Measurements from ENCODE around the gene TIRAP.

Gene TIRAP

GRCh38 chr11:126328444-126328843, 45.6 kb downstream of the TIRAP start:
- Histone ChIP-seq H3K36me3 (ENCODE audit: control insufficient read depth, low read depth, low read length) (no peaks in the 10 kb centered on the region), H3K4me1 (ENCODE audit: control insufficient read depth, low read depth, low read length) (no peaks in the 10 kb centered on the region), H3K9ac (ENCODE audit: low read length) (no peak overlapping the region), H3K9me3 (ENCODE audit: control insufficient read depth, low read depth, low read length) (no peaks in the 10 kb centered on the region), H3K27me3 (ENCODE audit: control insufficient read depth, insufficient read depth, low read length) (no peaks in the 10 kb centered on the region), H3K4me3 (ENCODE audit: low read length) (no peak overlapping the region), H3K27ac (ENCODE audit: low read length) (no peak overlapping the region)

GRCh38 chr11:126328938-126329643, 46.2 kb downstream of the TIRAP start:
- no peaks in the 10 kb centered on the region for H3K4me1 ChIP-seq (ENCODE audit: control insufficient read depth, low read depth, low read length)
- no peak overlapping the region for H3K9ac ChIP-seq (ENCODE audit: low read length)

DNA sequence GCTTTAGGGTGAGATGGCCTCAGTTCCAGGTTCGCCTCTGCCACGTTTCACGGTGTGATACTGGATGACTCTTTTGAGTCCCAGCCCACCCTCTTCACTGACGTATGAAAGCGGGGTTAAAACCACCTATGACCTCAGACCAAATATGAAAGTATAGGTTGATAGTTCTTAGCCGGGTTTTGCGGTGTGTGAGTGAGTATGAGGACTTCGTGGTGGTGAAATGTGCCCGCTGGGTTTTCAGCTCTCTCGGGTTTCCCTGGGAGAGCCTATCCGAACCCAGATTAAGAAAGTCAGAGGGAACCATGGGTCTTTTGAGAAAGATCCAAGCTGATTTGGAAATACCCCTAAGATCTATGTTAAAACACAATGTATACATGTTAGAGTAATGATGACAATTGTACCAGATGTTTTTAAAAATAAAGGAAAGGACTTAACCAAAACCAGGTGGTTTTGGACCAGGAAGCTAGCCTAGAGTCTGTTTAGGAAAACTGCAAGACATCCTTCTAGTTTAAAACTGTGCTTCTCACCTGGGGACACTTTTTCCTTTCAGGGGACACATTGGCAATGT, 46.8 kb downstream of the TIRAP start:
- Histone ChIP-seq H3K4me1 (ENCODE audit: control insufficient read depth, low read depth, low read length) (no peaks in the 10 kb centered on the region), H3K27ac (ENCODE audit: low read length) (no peak overlapping the region), H3K4me3 (ENCODE audit: low read length) (no peak overlapping the region), H3K9me3 (ENCODE audit: control insufficient read depth, low read depth, low read length) (no peaks in the 10 kb centered on the region), H3K36me3 (ENCODE audit: control insufficient read depth, low read depth, low read length) (no peaks in the 10 kb centered on the region), H3K9ac (ENCODE audit: low read length) (no peak overlapping the region), H3K27me3 (ENCODE audit: control insufficient read depth, insufficient read depth, low read length) (no peaks in the 10 kb centered on the region)

More at GRCh38 chr11:126328938-126329643, 46.2 kb downstream of the TIRAP start:
- H3K9me3 ChIP-seq (ENCODE audit: control insufficient read depth, low read depth, low read length), result no peaks in the 10 kb centered on the region
- H3K4me3 ChIP-seq (ENCODE audit: low read length), result no peak overlapping the region
- H3K27ac ChIP-seq (ENCODE audit: low read length), result no peak overlapping the region
- no peaks in the 10 kb centered on the region for H3K36me3 ChIP-seq (ENCODE audit: control insufficient read depth, low read depth, low read length)
- no peaks in the 10 kb centered on the region for H3K27me3 ChIP-seq (ENCODE audit: control insufficient read depth, insufficient read depth, low read length)

GRCh38 chr11:126331286-126331685, 48.4 kb downstream of the TIRAP start:
- Histone ChIP-seq H3K27ac (ENCODE audit: low read length) (no peak overlapping the region), H3K27me3 (ENCODE audit: control insufficient read depth, insufficient read depth, low read length) (no peaks in the 10 kb centered on the region), H3K4me3 (ENCODE audit: low read length) (no peak overlapping the region), H3K9me3 (ENCODE audit: control insufficient read depth, low read depth, low read length) (no peaks in the 10 kb centered on the region), H3K9ac (ENCODE audit: low read length) (no peak overlapping the region), H3K36me3 (ENCODE audit: control insufficient read depth, low read depth, low read length) (no peaks in the 10 kb centered on the region), H3K4me1 (ENCODE audit: control insufficient read depth, low read depth, low read length) (peaks cover 2% of the 10 kb centered on the region)

DNA sequence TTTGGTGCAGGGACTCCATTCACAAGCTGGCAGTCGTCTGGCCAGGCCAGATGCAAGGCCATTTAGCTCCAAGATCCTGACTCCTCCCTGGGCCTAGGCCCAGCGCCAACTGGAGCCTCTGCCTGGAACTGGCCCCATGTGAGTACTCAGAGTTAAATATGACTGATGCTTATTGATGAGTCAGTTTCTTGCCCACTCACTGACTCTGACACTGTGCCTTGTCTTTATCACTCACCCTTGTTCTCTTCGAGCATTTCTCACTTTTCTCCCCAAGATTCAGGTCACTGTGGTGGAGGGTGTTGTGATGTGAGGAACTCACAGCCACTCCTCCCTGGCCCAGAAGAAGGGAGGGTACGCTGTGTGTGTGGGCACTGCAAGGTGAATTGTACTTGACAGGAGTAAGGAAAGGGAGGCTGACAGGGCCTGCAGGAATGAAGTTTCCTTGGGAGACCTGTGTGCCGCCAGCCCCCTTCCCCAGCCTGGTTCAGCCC, 49.4 kb downstream of the TIRAP start:
- H3K27me3 ChIP-seq (ENCODE audit: control insufficient read depth, insufficient read depth, low read length), result no peaks in the 10 kb centered on the region
- peaks cover 5% of the 10 kb centered on the region for H3K4me1 ChIP-seq (ENCODE audit: control insufficient read depth, low read depth, low read length)
- H3K9me3 ChIP-seq (ENCODE audit: control insufficient read depth, low read depth, low read length), result no peaks in the 10 kb centered on the region
- H3K27ac ChIP-seq (ENCODE audit: low read length), result no peak overlapping the region
- H3K4me3 ChIP-seq (ENCODE audit: low read length), result no peak overlapping the region
- H3K9ac ChIP-seq (ENCODE audit: low read length), result no peak overlapping the region
- no peaks in the 10 kb centered on the region for H3K36me3 ChIP-seq (ENCODE audit: control insufficient read depth, low read depth, low read length)

DNA sequence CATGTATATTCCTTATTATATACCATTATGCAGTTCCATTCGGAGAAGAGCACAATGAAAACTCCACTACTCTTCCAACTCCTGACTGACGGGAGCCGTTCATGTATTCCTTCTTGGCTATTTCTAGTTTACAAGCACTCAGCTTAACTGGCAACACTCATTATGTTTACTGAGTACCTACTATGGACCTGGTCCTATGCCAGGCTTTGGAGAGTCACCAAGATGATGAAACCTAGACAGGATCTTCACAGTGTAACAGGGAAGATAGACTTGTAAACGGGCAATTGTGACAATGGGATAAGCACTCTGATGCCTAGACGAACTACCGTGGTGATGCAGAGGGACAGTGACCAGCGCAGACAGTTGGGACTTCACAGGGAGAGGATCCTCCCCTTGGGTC, 50.2 kb downstream of the TIRAP start:
- H3K9me3 ChIP-seq (ENCODE audit: control insufficient read depth, low read depth, low read length), result no peaks in the 10 kb centered on the region
- H3K36me3 ChIP-seq (ENCODE audit: control insufficient read depth, low read depth, low read length), result no peaks in the 10 kb centered on the region
- H3K27me3 ChIP-seq (ENCODE audit: control insufficient read depth, insufficient read depth, low read length), result no peaks in the 10 kb centered on the region
- H3K9ac ChIP-seq (ENCODE audit: low read length), result no peak overlapping the region
- no peak overlapping the region for H3K27ac ChIP-seq (ENCODE audit: low read length)
- no peak overlapping the region for H3K4me3 ChIP-seq (ENCODE audit: low read length)
- peaks cover 5% of the 10 kb centered on the region for H3K4me1 ChIP-seq (ENCODE audit: control insufficient read depth, low read depth, low read length)

DNA sequence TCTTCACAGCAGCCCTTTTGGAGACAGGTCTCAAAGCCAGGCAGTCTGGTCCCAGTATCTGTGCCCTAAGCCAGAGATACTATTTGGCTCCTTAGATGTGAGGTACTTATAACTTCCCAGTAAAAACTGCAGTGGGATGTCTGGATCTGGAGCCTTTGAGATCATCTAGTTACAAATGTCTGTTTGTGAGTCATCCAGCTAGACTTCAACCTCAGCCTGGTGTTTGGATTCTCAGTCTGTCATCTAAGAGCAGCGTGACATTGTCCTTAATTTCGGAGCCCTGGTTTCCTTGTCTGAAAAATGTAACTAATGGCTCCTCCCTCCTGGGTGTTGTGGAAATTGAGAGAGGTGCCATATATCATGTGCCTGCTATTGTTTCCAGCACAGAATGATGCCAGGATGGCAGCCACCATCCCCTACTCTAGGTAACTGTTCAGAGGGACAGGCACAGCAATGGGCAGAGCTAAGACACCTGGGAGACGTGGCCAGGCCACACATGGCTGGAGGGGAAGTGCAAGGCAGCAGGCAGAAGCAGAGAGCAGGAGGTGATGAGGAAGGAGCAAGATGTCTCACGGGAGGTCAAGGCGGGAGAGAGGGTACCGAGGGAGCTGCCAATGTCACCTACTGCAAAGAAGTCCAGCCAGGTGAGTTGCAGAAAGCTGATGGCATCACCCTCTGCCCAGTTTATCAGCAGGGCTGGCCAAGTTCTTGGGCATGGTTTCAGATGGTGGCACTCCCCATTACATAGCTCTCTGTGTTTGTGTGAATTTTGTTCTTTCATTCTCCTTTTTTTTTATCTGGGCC, 52.0 kb downstream of the TIRAP start:
- peaks cover 5% of the 10 kb centered on the region for H3K4me1 ChIP-seq (ENCODE audit: control insufficient read depth, low read depth, low read length)
- no peaks in the 10 kb centered on the region for H3K36me3 ChIP-seq (ENCODE audit: control insufficient read depth, low read depth, low read length)
- H3K27me3 ChIP-seq (ENCODE audit: control insufficient read depth, insufficient read depth, low read length), result no peaks in the 10 kb centered on the region
- H3K4me3 ChIP-seq (ENCODE audit: low read length), result no peak overlapping the region
- H3K9ac ChIP-seq (ENCODE audit: low read length), result no peak overlapping the region
- no peaks in the 10 kb centered on the region for H3K9me3 ChIP-seq (ENCODE audit: control insufficient read depth, low read depth, low read length)
- no peak overlapping the region for H3K27ac ChIP-seq (ENCODE audit: low read length)

DNA sequence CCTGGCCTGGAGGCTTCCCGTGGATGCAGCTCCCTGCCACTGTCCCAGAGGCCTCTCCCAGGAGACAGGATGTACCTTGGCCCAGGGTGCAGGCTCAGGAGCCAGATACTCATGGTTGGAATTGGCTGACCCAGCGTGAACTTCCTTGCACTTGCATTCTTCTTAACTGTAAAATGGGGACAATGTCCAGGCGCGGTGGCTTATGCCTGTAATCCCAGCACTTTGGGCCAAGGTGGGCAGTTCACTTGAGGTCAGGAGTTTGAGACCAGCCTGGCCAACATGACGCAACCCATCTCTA, 52.5 kb downstream of the TIRAP start:
- Histone ChIP-seq H3K9me3 (ENCODE audit: control insufficient read depth, low read depth, low read length) (no peaks in the 10 kb centered on the region), H3K4me1 (ENCODE audit: control insufficient read depth, low read depth, low read length) (peaks cover 7% of the 10 kb centered on the region), H3K36me3 (ENCODE audit: control insufficient read depth, low read depth, low read length) (no peaks in the 10 kb centered on the region), H3K27ac (ENCODE audit: low read length) (no peak overlapping the region), H3K27me3 (ENCODE audit: control insufficient read depth, insufficient read depth, low read length) (no peaks in the 10 kb centered on the region), H3K4me3 (ENCODE audit: low read length) (no peak overlapping the region), H3K9ac (ENCODE audit: low read length) (no peak overlapping the region)

GRCh38 chr11:126336138-126336541, 53.2 kb downstream of the TIRAP start:
- Histone ChIP-seq H3K4me3 (ENCODE audit: low read length) (no peak overlapping the region), H3K4me1 (ENCODE audit: control insufficient read depth, low read depth, low read length) (peaks cover 11% of the 10 kb centered on the region), H3K27ac (ENCODE audit: low read length) (no peak overlapping the region), H3K27me3 (ENCODE audit: control insufficient read depth, insufficient read depth, low read length) (no peaks in the 10 kb centered on the region), H3K9me3 (ENCODE audit: control insufficient read depth, low read depth, low read length) (no peaks in the 10 kb centered on the region), H3K36me3 (ENCODE audit: control insufficient read depth, low read depth, low read length) (peaks cover under 1% of the 10 kb centered on the region), H3K9ac (ENCODE audit: low read length) (no peak overlapping the region)

DNA sequence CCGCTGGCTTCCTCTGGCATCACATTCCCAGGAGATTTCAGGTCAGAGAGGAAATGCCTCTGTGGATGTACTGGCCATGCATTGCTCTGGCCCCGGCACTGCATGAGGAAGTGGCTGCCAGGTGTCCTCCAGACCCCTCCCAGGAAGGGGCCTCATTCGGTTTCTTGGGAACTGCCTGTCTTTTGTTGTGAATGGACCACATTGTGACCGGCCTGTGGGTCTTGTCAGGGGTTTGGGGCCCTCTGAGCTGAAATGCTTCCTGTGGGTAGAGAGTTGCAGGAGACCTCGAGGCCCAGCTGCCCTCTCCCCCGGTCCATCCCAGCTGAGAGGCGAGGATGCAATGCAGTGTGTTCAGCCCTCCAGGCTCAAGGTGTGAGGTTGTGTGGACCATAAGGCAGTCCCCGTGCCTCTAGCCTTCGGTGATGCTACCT, 53.8 kb downstream of the TIRAP start:
- H3K36me3 ChIP-seq (ENCODE audit: control insufficient read depth, low read depth, low read length), result peaks cover 3% of the 10 kb centered on the region
- no peak overlapping the region for H3K9ac ChIP-seq (ENCODE audit: low read length)
- H3K9me3 ChIP-seq (ENCODE audit: control insufficient read depth, low read depth, low read length), result no peaks in the 10 kb centered on the region
- peaks cover 11% of the 10 kb centered on the region for H3K4me1 ChIP-seq (ENCODE audit: control insufficient read depth, low read depth, low read length)
- H3K27me3 ChIP-seq (ENCODE audit: control insufficient read depth, insufficient read depth, low read length), result no peaks in the 10 kb centered on the region
- no peak overlapping the region for H3K4me3 ChIP-seq (ENCODE audit: low read length)
- no peak overlapping the region for H3K27ac ChIP-seq (ENCODE audit: low read length)

DNA sequence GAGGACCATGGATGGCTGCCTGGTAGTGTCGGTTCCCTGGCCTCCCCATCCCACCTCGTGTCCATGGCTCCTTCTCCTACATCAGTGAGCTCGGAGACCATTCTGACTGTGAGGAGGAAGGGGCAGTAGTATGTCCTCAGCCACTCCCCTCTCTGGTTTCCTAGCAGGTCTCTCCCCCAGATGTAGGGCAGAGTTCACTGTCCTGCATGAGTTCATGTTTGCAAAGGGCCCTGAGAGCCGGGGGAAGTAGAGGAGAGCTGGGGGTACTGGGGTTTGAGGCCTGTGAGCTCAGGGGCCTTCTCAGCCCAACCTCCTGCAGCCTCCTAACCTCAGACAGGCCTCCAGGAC, 54.2 kb downstream of the TIRAP start:
- Histone ChIP-seq H3K36me3 (ENCODE audit: control insufficient read depth, low read depth, low read length) (peaks cover 3% of the 10 kb centered on the region), H3K9ac (ENCODE audit: low read length) (no peak overlapping the region), H3K4me1 (ENCODE audit: control insufficient read depth, low read depth, low read length) (peaks cover 11% of the 10 kb centered on the region), H3K9me3 (ENCODE audit: control insufficient read depth, low read depth, low read length) (no peaks in the 10 kb centered on the region), H3K4me3 (ENCODE audit: low read length) (no peak overlapping the region), H3K27me3 (ENCODE audit: control insufficient read depth, insufficient read depth, low read length) (no peaks in the 10 kb centered on the region), H3K27ac (ENCODE audit: low read length) (no peak overlapping the region)

Measured in iPS-18a (cell line).